ENCODE data around the gene VDR. TPM values are rescaled to one million over a fixed set of nuclear protein-coding genes. Genes with fewer than 3 reads are reported as not detected.

Gene VDR
- total and polyA plus RNA-seq, 10 donors = 0.70 to 10.5 (median 5.7) TPM

DNA sequence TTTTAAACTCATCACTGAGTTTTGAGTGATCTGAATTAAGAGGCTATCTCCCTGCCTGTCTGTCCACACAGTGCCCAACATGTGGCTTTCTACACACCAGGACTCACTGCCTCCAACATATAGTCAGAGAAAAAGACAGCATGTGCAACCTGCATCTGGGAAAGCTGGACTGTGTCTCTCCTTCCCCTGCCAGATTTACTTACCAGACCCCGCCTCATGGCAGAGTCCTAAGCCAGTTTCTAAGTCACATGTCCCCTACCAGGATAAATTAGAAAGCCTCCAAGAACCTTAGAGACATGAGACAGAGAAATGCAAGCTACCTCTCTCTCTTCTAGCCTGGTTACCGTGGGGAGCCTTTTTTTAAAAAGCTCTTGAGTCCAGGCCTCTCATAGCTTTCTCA lies 82.4 kb downstream of the VDR start:
- Histone ChIP-seq H3K27ac (peak overlapping the region in 6 of 8 donors; percentile 3 to 98 (median 96)), H3K36me3 (no peaks in the 10 kb centered on the region), H3K9me3 (no peaks in the 10 kb centered on the region), H3K27me3 (replicated peaks in 1 of 7) (no peaks in the 10 kb centered on the region), H3K4me1 (peaks cover 42 to 93% (median 70%) of the 10 kb centered on the region in 6 donors), H3K4me3 (no peak overlapping the region)
- WGBS, 5 donors = 45 to 84% (median 63%) methylated on average over 2 of the region's 2 CpGs
- intact Hi-C loops (cut with DNase I; ENCODE audit: low total_unique reads) = no loop called here
- TF ChIP-seq, protein P1, sequence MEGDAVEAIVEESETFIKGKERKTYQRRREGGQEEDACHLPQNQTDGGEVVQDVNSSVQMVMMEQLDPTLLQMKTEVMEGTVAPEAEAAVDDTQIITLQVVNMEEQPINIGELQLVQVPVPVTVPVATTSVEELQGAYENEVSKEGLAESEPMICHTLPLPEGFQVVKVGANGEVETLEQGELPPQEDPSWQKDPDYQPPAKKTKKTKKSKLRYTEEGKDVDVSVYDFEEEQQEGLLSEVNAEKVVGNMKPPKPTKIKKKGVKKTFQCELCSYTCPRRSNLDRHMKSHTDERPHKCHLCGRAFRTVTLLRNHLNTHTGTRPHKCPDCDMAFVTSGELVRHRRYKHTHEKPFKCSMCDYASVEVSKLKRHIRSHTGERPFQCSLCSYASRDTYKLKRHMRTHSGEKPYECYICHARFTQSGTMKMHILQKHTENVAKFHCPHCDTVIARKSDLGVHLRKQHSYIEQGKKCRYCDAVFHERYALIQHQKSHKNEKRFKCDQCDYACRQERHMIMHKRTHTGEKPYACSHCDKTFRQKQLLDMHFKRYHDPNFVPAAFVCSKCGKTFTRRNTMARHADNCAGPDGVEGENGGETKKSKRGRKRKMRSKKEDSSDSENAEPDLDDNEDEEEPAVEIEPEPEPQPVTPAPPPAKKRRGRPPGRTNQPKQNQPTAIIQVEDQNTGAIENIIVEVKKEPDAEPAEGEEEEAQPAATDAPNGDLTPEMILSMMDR (IDR thresholded peaks at IDR 0.05 in 8 of 11, conservative IDR thresholded peaks at IDR 0.05 in 3 of 11) = no peak
- no peak for TF ChIP-seq POLR2A (IDR thresholded peaks at IDR 0.05)
- TF ChIP-seq POLR2AphosphoS5 (IDR thresholded peaks at IDR 0.05) = no peak
- no peak for DNase-seq

DNA sequence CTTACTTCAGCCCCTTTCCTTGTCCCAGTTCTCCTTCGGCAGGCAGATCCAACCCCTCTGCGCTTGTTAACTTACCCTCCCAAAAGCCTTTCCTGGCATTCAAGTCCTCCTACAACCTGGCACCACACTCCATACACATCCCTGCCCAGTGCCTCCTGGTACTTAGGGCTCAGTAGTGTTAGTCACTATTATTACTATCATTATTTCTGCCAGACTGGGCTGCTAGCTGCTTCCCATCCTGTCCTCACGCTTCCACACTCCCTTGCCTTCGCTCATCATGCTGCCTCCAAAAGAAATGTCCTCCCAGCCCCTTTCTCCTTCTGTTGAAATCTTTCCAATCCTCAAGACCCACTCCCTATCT lies 83.5 kb downstream of the VDR start:
- DNase-seq = no peak
- intact Hi-C loops (cut with DNase I; ENCODE audit: low total_unique reads) = no loop called here
- H3K36me3 ChIP-seq = no peaks in the 10 kb centered on the region
- no peaks in the 10 kb centered on the region for H3K9me3 ChIP-seq
- no peaks in the 10 kb centered on the region for H3K27me3 ChIP-seq (replicated peaks in 1 of 7)
- TF ChIP-seq POLR2A (IDR thresholded peaks at IDR 0.05) (no peak), POLR2AphosphoS5 (IDR thresholded peaks at IDR 0.05) (no peak)
- TF ChIP-seq, protein P1 (IDR thresholded peaks at IDR 0.05 in 8 of 11, conservative IDR thresholded peaks at IDR 0.05 in 3 of 11) = no peak
- peaks cover 53 to 93% (median 72%) of the 10 kb centered on the region in 6 donors for H3K4me1 ChIP-seq
- H3K27ac ChIP-seq = peak overlapping the region; percentile 74 to 98 (median 96)
- no peak overlapping the region for H3K4me3 ChIP-seq
- WGBS, 5 donors = 83 to 92% (median 90%) methylated on average over 4 of the region's 4 CpGs

DNA sequence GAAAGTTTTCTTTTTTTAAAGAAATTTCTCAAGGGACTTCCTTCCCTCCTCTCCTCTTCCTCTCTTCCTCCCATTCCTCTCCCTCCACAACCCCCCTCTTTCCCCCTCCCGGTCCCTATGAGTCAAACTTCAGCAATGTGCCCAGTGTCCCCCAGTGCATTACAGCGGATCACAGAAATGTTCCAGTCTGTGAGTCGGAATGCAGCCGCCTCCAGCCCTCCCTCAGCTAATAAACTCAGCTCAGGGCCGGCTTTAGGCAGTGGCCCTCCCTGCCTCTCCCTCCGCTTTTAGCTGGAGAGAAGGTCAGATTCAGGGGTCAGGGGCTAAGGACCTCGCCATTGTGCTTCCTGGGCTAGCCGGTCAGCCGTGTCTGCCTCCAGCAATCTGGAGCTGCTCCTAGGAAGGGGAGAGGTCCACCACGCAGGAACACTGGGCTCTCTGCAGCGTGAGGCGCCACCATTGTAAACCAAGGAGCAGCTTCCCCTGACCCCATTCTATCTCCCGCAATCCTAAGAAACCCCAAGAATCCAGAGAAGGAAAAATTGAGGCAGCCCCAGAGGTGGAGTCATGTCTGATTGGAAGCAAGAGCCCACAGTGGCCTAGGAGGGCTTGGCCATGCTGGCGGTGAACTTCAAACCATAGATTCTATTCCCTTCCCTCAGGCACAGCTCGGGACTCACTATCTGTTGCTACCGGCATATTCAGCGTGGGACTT lies 84.0 kb downstream of the VDR start:
- Histone ChIP-seq H3K9me3 (no peaks in the 10 kb centered on the region), H3K4me3 (peak overlapping the region in 7 of 8 donors; percentile 71 to 82 (median 79)), H3K27me3 (replicated peaks in 1 of 7) (no peaks in the 10 kb centered on the region), H3K27ac (peak overlapping the region; percentile 91 to 98 (median 96)), H3K4me1 (peaks cover 54 to 93% (median 73%) of the 10 kb centered on the region in 6 donors), H3K36me3 (no peaks in the 10 kb centered on the region)
- no peak for DNase-seq
- intact Hi-C loops (cut with DNase I; ENCODE audit: low total_unique reads) = no loop called here
- TF ChIP-seq POLR2AphosphoS5 (IDR thresholded peaks at IDR 0.05) = peak; percentile 22 to 60 (median 27)
- TF ChIP-seq, protein P1 (IDR thresholded peaks at IDR 0.05 in 8 of 11, conservative IDR thresholded peaks at IDR 0.05 in 3 of 11) = no peak
- TF ChIP-seq POLR2A (IDR thresholded peaks at IDR 0.05) = no peak
- 50 to 67% (median 56%) methylated on average over 15 to 17 of the region's 17 CpGs for WGBS, 5 donors

DNA sequence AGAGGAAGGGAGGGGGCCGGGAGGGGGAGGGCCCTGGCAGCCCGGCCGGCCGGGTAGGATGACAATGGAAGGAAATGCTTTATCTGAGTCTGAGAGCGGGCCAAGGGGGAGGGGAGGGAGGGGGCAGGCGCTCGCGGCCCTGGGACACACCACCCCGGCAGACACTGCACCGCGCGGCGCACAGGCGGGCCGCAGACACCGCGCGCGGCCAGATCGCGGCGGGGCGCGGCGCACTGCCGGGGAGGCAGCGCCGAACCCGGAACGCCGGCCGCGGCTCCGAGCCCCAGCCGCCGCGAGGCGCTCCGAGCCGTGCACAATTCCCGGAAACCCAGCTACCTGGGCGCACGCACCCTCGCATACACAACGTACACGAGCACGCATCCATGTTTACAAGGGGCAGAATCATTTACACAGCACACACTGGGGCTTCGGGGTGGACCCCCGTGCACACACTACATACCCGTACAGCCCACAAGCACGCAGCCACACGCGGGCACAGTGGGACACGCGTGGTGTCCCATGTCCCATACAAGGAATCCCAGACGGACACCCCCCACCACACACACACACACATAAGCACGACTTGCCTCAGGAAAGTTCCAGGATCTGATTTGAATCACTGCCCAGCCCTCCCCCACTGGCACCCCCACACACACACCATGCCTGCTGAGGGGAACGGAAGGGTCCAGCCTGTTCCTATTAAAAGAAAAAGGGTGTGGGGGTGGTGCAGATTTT lies 84.7 kb downstream of the VDR start, which contains the start of gene HDAC7:
Gene HDAC7 (minus strand): TSS at position 8 of the 735 bp plus-strand sequence. CDS start 118 bp downstream, outside the sequence.
- Histone ChIP-seq H3K4me1 (peaks cover 53 to 93% (median 73%) of the 10 kb centered on the region in 6 donors), H3K36me3 (peaks cover 0 to under 1% (median 0%) of the 10 kb centered on the region in 6 donors), H3K27ac (peak within 1 kb of the TSS; percentile 91 to 98 (median 96)), H3K4me3 (peak within 1 kb of the TSS; percentile 71 to 82 (median 78)), H3K9me3 (no peaks in the 10 kb centered on the region), H3K27me3 (replicated peaks in 1 of 7) (no peaks in the 10 kb centered on the region)
- DNase-seq = peak; percentile 95
- TF ChIP-seq POLR2A (IDR thresholded peaks at IDR 0.05) (peak in 1 of 3 donors; percentile 49), POLR2AphosphoS5 (IDR thresholded peaks at IDR 0.05) (peak; percentile 70 to 83 (median 76))
- TF ChIP-seq, protein P1 (IDR thresholded peaks at IDR 0.05 in 8 of 11, conservative IDR thresholded peaks at IDR 0.05 in 3 of 11) = no peak
- 0 to 1% (median 1%) methylated on average over 15 to 58 of the region's 58 CpGs for WGBS, 5 donors
- intact Hi-C loops (cut with DNase I; ENCODE audit: low total_unique reads) = no loop called here

Measured in spleen (tissue), 11 donors.